Activated CD8-positive, alpha-beta memory T cell treated with anti-CD3 and anti-CD28 coated beads, Interleukin-2, amount 50 U/mL, for 1 hour (primary cell): ENCODE data around the gene ACKR4.
"Not testable (repeated sequence)": the region's sequence is repeated elsewhere in the genome, so short reads cannot be mapped to it uniquely, and the experiment has no call there.

Source experiments
- DNase-seq: peaks from one replicate; pipeline ENCODE4 v3.0.0-alpha.2; 2020; ENCODE audit errors: extremely low read depth

The ACKR4 gene

DNA sequence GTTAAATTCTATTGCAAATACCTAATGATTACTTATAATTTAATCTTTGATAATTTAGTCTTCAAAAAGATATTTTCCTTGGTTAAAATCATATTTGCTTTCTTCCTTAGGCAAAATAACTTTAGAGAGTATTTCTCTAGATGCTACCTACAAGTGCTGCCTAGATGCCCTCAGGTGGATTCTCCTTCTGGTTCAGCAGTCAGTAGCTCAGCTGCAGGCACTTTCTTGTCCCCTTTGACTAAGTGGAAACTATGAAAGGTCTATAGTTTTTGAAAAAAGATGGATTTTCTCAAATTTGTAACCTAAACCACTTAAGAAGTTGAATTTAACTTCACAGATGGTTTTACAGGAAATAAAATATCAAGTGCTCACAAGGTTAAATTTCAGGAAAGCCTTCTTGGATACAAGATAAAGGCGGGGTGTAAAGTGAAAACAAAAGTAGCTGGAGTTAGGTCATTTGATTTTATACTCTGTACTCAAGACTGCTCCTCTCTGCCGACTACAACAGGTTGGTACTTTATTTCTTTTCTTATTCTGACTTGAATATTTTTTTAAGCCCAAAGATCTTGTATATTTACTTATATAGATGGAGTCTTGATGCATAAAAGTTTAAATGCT, at the start of gene ACKR4:
ACKR4 (plus strand) TSS at position 455 of the 618 bp plus-strand sequence. CDS start 3,128 bp downstream, outside the sequence.
- no peak for DNase-seq

- DNase-seq = no peak
Measured at GRCh38 chr3:132549169-132549568, 47.9 kb upstream of the ACKR4 start.

- no peak for DNase-seq
Measured at GRCh38 chr3:132549890-132550578, 47.0 kb upstream of the ACKR4 start.

- no peak for DNase-seq
Measured at GRCh38 chr3:132550579-132551305, 46.3 kb upstream of the ACKR4 start.

GRCh38 chr3:132553826-132554225, 43.2 kb upstream of the ACKR4 start:
- no peak for DNase-seq

DNA sequence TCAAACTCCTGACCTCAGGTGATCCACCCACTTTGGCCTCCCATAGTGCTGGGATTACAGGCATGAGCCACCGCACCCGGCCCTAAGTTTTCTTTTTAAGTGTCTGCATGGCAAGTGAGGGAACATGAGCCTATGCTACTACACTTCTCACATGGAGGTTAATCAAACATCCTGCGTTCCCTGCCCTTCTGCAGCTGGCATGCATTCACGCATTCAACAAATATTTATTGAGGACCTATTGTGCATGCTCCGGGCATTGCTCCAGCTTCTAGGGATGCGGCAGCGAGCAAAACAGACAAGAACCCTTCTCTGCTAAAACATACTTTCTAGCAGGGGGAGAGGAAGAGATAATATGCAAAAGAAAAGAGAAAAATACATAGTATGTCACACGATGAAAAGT, 42.6 kb upstream of the ACKR4 start:
- DNase-seq = no peak

DNA sequence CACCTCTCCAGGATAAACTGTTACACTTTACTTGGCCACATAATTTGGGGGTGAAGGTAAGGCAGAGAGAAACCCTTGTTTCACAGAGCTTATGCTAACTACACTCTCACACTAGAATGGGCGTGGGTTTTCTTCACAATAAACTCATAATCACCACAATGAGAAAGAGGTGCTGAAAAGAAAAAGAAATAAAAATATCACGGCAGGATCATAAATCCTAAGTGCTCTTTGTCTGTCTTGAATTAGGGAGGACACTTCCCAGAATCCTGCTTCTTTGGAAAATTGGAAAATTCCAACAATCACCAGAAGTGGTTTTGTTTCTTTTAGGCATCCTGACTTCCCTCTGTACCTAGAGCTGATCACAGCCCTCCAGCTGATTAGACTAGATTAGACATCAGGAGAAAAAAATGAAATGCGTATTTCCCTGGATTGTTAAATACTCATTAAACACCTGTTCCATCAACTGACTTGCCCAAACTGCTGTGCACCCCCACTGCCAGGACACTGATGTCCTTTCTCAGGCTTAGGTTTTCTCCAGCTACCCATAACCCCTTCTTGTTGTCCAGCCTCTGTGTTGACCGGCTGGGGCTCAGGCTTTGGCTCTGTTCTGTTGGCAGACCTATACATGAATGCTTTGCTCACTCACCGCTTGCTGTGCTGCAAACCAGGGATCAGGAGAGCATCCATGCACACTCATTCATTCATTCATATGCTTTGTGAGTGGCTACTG, 41.6 kb upstream of the ACKR4 start:
- no peak for DNase-seq

- DNase-seq = not testable (repeated sequence)
Measured at GRCh38 chr3:132556036-132556386, 41.1 kb upstream of the ACKR4 start.

DNA sequence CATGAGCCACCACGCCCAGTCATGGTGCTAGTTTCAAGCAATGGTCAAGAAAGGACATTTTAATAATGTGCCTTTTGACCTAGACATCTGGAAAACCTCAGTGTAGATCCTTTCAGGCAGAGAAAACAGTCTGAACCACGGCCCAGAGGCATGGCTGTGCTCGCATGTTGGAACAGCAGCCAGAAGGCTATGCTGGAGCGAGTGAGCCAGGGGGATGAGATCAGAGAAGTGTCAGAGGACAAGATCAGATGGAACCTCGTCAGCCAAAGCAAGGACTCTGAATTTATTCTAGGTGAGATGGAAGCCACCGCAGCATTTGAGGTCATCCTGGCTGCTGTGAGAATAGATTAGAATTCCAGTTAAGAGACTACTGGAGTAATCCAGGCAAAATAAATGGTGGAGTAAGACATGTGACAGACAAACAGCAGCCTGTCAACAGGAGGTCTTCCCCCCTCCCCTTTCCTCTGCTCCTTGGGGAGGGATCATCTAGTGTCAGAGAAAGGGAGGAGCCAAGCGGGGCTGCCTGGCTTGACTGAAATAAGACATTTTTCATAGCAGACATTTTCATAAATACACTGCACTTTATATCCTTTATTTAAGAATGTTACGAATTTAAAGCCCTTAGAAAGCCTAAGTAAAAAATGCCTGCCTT, 40.4 kb upstream of the ACKR4 start:
- DNase-seq = no peak

GRCh38 chr3:132561003-132561402, 36.1 kb upstream of the ACKR4 start:
- no peak for DNase-seq

- no peak for DNase-seq
Measured at GRCh38 chr3:132563420-132564069, 33.5 kb upstream of the ACKR4 start.

DNA sequence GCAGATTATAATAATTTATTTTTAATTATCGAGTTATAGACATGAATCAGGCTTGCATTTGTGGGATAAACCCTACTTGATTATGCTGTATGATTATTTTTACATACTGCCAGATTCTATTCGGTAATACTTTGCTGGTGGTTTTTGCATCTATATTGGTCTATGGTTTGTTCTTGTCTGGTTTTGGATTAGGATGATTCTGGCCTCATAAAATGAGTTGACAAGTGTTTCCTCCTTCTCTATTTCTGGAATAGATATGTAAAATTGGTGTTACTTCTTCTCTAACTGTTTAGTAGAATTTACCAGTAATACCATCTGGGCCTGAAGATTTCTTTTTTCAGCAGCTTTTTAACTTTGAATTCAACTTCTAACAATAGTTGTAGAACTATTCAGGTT, 33.0 kb upstream of the ACKR4 start:
- no peak for DNase-seq

DNA sequence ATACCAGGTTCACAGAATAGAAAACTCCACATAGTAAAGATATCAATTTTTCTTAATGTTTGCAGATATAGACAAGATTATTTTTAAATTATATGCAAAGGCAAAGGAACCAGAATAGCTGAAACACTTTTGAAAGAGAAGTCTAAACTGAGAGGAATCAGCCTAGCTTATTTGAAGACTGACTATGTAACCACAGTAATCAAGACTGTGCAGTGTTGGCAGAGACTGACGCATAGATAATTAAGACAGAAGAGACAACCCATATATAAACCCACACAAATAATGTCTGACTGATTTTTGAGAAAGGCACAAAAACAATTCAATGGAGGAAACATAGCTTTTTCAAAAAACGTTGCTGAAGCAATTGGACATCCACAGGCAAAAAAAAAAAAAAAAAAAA, 28.6 kb upstream of the ACKR4 start:
- no peak for DNase-seq

GRCh38 chr3:132569153-132569552, 27.9 kb upstream of the ACKR4 start:
- DNase-seq = no peak

DNA sequence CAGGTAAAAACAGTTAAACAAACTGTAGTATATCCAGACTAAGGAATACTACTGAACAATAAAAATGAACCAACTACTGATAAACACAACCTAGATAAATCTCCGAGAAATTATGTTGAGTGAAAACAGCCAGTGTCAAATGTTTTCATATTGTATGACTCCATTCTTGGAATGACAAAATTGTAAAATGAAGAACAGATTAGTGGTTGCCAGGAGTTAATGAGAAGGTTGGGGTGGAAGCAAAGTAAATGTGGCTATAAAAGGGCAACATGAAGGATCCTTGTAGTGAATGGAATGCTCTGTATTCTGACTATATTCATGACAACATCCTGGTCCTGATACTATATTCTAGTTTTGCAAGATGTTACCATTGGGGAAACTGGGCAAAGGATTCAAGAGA, 27.5 kb upstream of the ACKR4 start:
- DNase-seq = no peak

GRCh38 chr3:132570016-132570415, 27.1 kb upstream of the ACKR4 start:
- DNase-seq = no peak

DNA sequence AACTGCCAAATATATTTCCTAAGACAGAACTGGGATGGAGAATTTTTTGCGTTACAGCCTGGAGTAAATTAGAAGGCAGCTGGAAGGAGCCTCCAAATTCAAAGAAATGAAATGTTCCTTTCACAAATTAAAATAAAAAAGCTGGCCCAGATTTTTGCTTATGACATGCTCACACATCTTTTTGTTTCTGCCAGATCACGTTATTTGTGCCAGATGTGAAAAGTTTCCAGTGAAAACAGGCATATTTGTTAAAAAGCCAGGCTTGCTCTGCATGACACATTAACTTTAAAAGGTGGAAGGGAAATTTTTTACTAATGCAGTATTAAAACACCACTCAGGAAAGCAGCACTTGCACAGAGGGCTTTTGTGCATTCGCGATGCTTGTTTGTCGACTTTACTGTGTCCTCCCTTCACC, 23.3 kb upstream of the ACKR4 start:
- no peak for DNase-seq

DNA sequence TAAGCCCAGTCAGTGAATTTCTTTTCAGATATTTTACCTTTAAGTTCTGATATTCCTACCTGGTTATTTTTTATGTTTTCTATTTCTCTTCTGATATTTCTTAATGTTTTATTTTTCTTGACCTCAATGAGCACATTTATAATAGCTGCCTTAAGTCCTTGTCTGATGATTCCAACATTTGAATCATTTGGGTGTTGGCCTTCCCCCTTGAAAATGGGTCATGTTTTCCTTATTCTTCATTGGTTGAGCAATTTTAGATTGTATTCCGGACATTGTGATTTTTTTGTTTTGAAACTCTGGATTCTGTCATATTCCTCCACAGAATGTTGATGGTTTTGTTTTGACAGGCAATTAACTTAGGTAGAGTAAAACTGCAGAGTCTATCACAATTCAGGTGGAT, 9.7 kb upstream of the ACKR4 start:
- DNase-seq = no peak

GRCh38 chr3:132592216-132592615, 4.9 kb upstream of the ACKR4 start:
- DNase-seq = no peak

- no peak for DNase-seq
Measured at GRCh38 chr3:132593241-132593946, 3.7 kb upstream of the ACKR4 start.

DNA sequence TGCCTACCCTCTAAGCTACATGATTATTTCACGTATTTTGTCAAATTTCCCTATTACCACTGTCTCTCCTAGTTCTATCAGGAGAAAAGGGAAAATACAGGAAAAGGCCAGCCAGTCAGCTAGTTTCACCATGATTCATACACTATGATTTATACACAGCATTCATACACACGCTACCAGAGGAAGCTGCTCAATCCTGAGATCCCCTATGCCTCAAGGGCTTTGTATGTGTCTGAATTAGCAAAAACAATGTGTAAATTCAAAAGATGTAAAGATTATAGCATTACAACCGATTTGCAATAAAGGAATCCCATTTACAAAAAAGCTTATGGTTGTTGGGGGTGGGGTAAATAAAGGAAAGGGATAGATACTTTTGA, 3.1 kb upstream of the ACKR4 start:
- DNase-seq = no peak
